Right lobe of liver (tissue), 6 donors: Measurements from ENCODE around the gene RAD50. TPM values are rescaled to one million over a fixed set of nuclear protein-coding genes. Genes with fewer than 3 reads are reported as not detected.

Experiments
- ATAC-seq, 4 donors: fragments of 200-7000 bp; cut with Tn5 transposase; one replicate each; pipeline ENCODE4 v1.9.1; 2020; ENCODE audit warnings: mild to moderate bottlenecking in 4 of 4, moderate library complexity in 4 of 4
- DNase-seq, 3 donors: peaks; one replicate each; pipeline ENCODE4 v3.0.0-alpha.2; 2020
- H3K27ac ChIP-seq, 3 donors: fragments of 200-600 bp; one replicate each; pipeline ENCODE4 v1.8.0; 2022
- H3K27me3 ChIP-seq, 2 donors: fragments of 200-600 bp; one replicate each; pipeline ENCODE4 v1.8.0; 2022
- H3K36me3 ChIP-seq, 4 donors: fragments of 200-600 bp; sonication (generic) in 1 of 4; one replicate each; pipeline versions ENCODE4 v1.5.1 to v1.8.0; 2017 to 2022; ENCODE audit warnings: control low read depth in 1 of 4
- H3K4me1 ChIP-seq, 4 donors: fragments of 200-600 bp; sonication (generic) in 1 of 4; one replicate each; pipeline versions ENCODE4 v1.5.1 to v1.8.0; 2017 to 2022; ENCODE audit warnings: control low read depth in 1 of 4
- H3K4me3 ChIP-seq, 3 donors: fragments of 200-600 bp; one replicate each; pipeline ENCODE4 v1.8.0; 2022
- H3K9me3 ChIP-seq, 4 donors: fragments of 200-600 bp; sonication (generic) in 1 of 4; one replicate each; pipeline versions ENCODE4 v1.5.1 to v1.8.0; 2017 to 2022; ENCODE audit warnings: control low read depth in 1 of 4
- POLR2A ChIP-seq: fragments of 450-650 bp; IDR thresholded peaks from one replicate; pipeline ENCODE4 v1.6.1; 2017; ENCODE audit warnings: antibody characterized with exemption, mild to moderate bottlenecking
- WGBS: methylation state at CpG from one replicate; pipeline ENCODE4 v1.1.6; 2018; ENCODE audit warnings: low coverage, low lambda C conversion rate; ENCODE audit not compliant: insufficient coverage; ENCODE audit errors: missing lambda C conversion rate; 5-methylcytosine and 5-hydroxymethylcytosine counted together
- intact Hi-C, 2 donors: fragments of 100-400 bp; cut with DNase I; formaldehyde crosslinking; loops; one replicate each; pipeline versions ENCODE4 v1.11.2 to v1.14.1; 2022
- total RNA-seq, 6 experiments: library from RNA; depleted of rRNA in 2 of 6; stranded (reverse); fragments of >200 nt in 2 of 6; fragmentation: NEBNext Ultra II Directional in 3 of 6; extraction: Animal tissue kit (Norgen Biotek cat#: 25700) in 3 of 6; gene quantifications; one replicate each; pipeline versions ENCODE4 v1.1.0 to v1.2.4, GENCODE V29; 2016 to 2023
- TF ChIP-seq, protein P1 (sequence below), 4 donors: fragments of 200-600 bp in 3 of 4; fragments of 450-650 bp in 1 of 4; IDR thresholded peaks; one replicate each; pipeline versions ENCODE4 v1.5.1 to v1.8.0; 2016 to 2022; ENCODE audit warnings: antibody characterized with exemption in 4 of 4, mild to moderate bottlenecking in 2 of 4
- donor health status: DM: no; HTN: yes; CAD: no.
- donor health status: DM: no; HTN: no; CAD: no.
- donor health status: DM: no; HTN: no; CAD: no.
- donor health status: DM: no; HTN: yes; CAD: no.
- donor health status: DM: no; HTN: yes; CAD: no.

The RAD50 gene
- total RNA-seq, 6 experiments from 2014 or later = 14.1 to 27.7 (median 17.9) TPM

DNA sequence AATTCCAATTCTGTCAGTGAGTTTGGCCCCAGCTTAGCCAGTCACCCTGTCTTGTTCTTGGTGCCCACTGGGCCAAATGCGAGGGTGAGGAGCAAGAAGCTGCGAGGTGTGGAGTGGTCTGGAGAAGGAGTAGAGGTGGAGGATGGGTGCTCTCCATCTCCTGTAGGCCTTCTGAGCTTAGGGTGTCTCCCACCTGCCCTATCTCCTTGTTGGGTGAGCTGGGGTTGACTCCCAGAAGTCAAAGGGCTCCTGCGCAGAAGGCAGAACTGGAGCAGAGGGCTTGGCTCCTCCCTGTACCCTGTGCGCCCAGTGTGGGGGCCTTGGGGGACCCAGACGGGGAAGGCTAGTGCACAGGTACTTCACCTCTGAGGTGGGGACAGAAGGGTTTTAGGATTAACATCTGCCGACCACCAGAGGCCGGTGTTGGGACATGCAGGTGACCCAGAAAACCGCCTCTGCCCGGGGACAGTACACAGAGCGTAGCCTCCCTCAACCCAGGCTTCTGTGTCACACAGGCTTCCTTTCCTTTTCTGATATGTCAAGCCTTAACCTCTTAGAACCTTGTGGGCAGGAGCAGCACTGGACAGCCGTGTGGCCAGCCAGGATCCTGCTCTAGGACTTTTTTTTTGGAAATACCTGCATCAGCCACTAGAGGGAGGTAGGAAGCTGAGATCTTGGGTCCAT, 30.3 kb upstream of the RAD50 start:
- H3K9me3 ChIP-seq = no peaks in the 10 kb centered on the region
- intact Hi-C loops = no loop called here
- 48% methylated on average over 7 of the region's 11 CpGs for WGBS
- H3K27me3 ChIP-seq = no peaks in the 10 kb centered on the region
- H3K4me1 ChIP-seq = no peaks in the 10 kb centered on the region
- no peak overlapping the region for H3K27ac ChIP-seq
- H3K36me3 ChIP-seq = no peaks in the 10 kb centered on the region
- H3K4me3 ChIP-seq = no peak overlapping the region
- peak in 2 of 3 donors; percentile 35 to 46 for DNase-seq
- TF ChIP-seq, protein P1, sequence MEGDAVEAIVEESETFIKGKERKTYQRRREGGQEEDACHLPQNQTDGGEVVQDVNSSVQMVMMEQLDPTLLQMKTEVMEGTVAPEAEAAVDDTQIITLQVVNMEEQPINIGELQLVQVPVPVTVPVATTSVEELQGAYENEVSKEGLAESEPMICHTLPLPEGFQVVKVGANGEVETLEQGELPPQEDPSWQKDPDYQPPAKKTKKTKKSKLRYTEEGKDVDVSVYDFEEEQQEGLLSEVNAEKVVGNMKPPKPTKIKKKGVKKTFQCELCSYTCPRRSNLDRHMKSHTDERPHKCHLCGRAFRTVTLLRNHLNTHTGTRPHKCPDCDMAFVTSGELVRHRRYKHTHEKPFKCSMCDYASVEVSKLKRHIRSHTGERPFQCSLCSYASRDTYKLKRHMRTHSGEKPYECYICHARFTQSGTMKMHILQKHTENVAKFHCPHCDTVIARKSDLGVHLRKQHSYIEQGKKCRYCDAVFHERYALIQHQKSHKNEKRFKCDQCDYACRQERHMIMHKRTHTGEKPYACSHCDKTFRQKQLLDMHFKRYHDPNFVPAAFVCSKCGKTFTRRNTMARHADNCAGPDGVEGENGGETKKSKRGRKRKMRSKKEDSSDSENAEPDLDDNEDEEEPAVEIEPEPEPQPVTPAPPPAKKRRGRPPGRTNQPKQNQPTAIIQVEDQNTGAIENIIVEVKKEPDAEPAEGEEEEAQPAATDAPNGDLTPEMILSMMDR (IDR thresholded peaks at IDR 0.05) = peak; percentile 75 to 82 (median 82)
- TF ChIP-seq POLR2A = no peak
- peak; percentile 94 to 99 (median 97) for ATAC-seq

DNA sequence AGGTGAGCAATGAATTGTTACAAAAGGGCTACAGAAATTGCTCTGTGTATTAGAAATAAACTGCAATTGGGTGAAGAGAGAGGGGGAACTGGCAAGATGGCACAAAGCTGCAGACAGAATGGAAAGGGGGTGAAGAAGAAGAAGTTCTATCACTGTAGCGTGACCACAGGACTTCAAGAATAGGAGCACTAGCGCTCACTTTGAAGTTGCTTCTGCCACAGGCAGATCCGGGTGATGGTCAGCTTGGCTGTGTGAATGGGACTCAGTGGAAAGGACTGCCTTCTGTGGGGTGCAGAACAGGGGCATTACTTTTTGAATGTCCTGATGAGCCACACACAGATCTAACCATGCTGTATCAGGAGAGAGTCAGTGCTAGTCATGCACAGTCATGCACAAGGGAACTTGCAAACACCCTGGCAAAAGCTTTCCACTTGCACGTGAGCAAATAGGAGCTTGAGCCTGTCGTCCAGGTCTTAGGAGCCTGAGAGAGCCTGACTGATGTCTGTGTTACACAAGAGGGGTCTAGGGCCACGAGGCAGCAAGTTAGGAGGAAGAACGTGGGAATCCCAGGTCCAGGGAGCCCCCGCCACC, 29.7 kb upstream of the RAD50 start:
- TF ChIP-seq, protein P1 (IDR thresholded peaks at IDR 0.05) = peak in 1 of 4 donors; percentile 2
- TF ChIP-seq POLR2A = no peak
- intact Hi-C loops = no loop called here
- H3K27ac ChIP-seq = no peak overlapping the region
- no peaks in the 10 kb centered on the region for H3K9me3 ChIP-seq
- WGBS = 60% methylated on average over 8 of the region's 8 CpGs
- H3K4me3 ChIP-seq = no peak overlapping the region
- H3K4me1 ChIP-seq = no peaks in the 10 kb centered on the region
- H3K27me3 ChIP-seq = no peaks in the 10 kb centered on the region
- DNase-seq = no peak
- H3K36me3 ChIP-seq = no peaks in the 10 kb centered on the region
- no peak for ATAC-seq

DNA sequence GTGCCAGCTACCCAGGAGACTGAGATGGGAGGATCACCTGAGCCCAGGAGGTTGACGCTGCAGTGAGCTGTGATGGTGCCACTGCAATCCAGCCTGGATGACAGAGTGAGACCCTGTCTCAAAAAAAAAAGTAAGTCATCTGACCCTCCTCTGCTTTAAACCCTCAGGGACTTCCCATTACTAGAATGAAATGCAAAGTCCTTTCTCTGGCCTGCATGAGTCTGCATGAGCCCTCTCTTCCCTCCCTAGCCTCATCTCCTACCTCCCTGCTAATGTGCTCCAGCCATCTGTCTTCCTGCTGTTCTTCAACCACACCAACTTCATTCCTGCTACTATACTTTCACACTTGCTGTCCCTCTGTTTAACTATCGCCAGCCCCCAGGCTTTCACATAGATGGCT, 28.8 kb upstream of the RAD50 start:
- Histone ChIP-seq H3K27me3 (no peaks in the 10 kb centered on the region), H3K4me1 (no peaks in the 10 kb centered on the region), H3K9me3 (no peaks in the 10 kb centered on the region), H3K27ac (no peak overlapping the region), H3K4me3 (no peak overlapping the region), H3K36me3 (no peaks in the 10 kb centered on the region)
- 92% methylated on average over 1 of the region's 2 CpGs for WGBS
- intact Hi-C loops = no loop called here
- TF ChIP-seq, protein P1 (IDR thresholded peaks at IDR 0.05) = no peak
- no peak for TF ChIP-seq POLR2A
- ATAC-seq (no peak), DNase-seq (no peak)

DNA sequence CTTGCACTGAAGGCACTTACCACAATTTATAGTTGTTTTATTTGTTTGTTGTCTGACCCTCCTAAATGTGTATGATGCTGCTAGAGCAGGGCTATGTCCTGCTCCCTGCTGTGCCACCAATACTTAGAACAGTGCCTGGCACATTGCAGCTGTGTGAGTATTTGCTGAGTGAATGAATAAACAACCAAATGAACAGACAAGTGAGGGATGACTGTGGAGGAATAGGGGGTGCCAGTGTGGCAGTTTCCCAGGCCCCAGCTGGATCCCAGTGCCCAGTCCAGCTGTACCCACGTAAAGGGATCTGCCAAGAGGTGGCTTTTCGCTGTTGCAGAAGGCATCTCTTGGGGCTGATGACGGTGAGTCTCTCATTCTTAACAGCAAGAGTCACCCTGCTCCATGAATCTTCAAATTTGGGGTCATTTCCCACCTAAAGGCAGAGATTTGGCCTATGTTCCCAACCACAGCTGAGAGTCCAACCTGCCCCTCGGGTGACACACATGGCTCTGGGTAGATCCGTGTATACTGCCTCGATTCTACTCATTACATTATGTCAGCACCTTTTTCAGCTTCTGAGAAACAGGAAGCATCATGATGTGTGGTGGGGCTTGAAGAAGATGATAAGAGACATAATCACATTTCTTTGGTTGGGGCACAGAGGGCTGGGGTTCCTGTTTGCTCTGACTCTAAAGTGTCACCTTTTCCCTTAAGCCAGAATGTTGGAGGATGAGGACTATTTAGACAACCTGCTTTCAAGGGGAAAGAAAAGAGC, 27.7 kb upstream of the RAD50 start:
- ATAC-seq (no peak), DNase-seq (no peak)
- TF ChIP-seq POLR2A = no peak
- TF ChIP-seq, protein P1 (IDR thresholded peaks at IDR 0.05) = no peak
- intact Hi-C loops = no loop called here
- no peak overlapping the region for H3K4me3 ChIP-seq
- WGBS = 64% methylated on average over 3 of the region's 6 CpGs
- H3K27me3 ChIP-seq = no peaks in the 10 kb centered on the region
- no peak overlapping the region for H3K27ac ChIP-seq
- no peaks in the 10 kb centered on the region for H3K36me3 ChIP-seq
- no peaks in the 10 kb centered on the region for H3K4me1 ChIP-seq
- H3K9me3 ChIP-seq = no peaks in the 10 kb centered on the region
